K562 (cell line): ENCODE measurements around the gene COX20. TPM values are rescaled to one million over a fixed set of nuclear protein-coding genes. Genes with fewer than 3 reads are reported as not detected.

Source experiments
- ATAC-seq: fragments of 200-7000 bp; cut with Tn5 transposase; 3 replicates; pipeline ENCODE4 v1.9.1; 2020; ENCODE audit warnings: moderate library complexity
- BruUV-seq: library from RNA; stranded (reverse); fragments of 400-500 nt; replicated peaks from 2 replicates; lab custom pipeline; 2021; lab: Mats Ljungman, UMichigan
- CTCF ChIA-PET: fragments of 300-600 bp; formaldehyde crosslinking; extraction: SDS; loops from one replicate; lab custom pipeline; 2021; ENCODE audit warnings: low intra/inter-chr PET ratio; lab: Yijun Ruan, JAX
- POLR2A ChIA-PET: fragments of 300-600, 350-650 bp; sonication (Branson Sonifier 250); formaldehyde crosslinking; extraction: SDS; loops from one replicate; lab custom pipeline; 2021; ENCODE audit warnings: antibody characterized with exemption, inconsistent platforms; lab: Yijun Ruan, JAX
- DNase-seq, 4 experiments: peaks; one replicate each; pipeline versions ENCODE4 v3.0.0 to v3.0.0-alpha.2; 2011 to 2018; ENCODE audit warnings: low spot score in 3 of 4, mixed read lengths in 3 of 4; ENCODE audit errors: extremely low read depth in 1 of 4
- FAIRE-seq: peaks from 2 replicates; lab custom pipeline; 2011; peaks lifted over from hg19 to GRCh38; lab: Jason Lieb, UNC
- H2AFZ ChIP-seq: 2 replicates; pipeline ENCODE4 v1.6.0; 2011; ENCODE audit warnings: low read depth, low read length, control low read depth, inconsistent platforms
- H3K27ac ChIP-seq: fragments of 200-600 bp; 3 replicates; pipeline ENCODE4 v1.8.0; 2011; ENCODE audit warnings: low read depth, mild to moderate bottlenecking, control low read depth, inconsistent platforms, low read length, moderate library complexity, mixed read lengths; ENCODE audit errors: extremely low read depth
- H3K27me3 ChIP-seq, 2 experiments: fragments of 300-600 bp in 1 of 2; 2 replicates in 1 of 2; 3 replicates in 1 of 2; pipeline versions ENCODE4 v1.6.0 to v1.8.0; 2011; ENCODE audit warnings: inconsistent platforms in 2 of 2, low read length in 2 of 2, mild to moderate bottlenecking in 1 of 2, mixed read lengths in 1 of 2, moderate library complexity in 1 of 2; ENCODE audit not compliant: control insufficient read depth in 2 of 2, insufficient read depth in 2 of 2
- H3K36me3 ChIP-seq: fragments of 300-600 bp; 3 replicates; pipeline ENCODE4 v1.8.0; 2011; ENCODE audit warnings: mild to moderate bottlenecking, low read length, inconsistent platforms; ENCODE audit not compliant: control insufficient read depth, insufficient read depth
- H3K4me1 ChIP-seq, 2 experiments: fragments of 200-600 bp in 1 of 2; replicated peaks in 1 of 2; 2 replicates in 1 of 2; 3 replicates in 1 of 2; pipeline versions ENCODE4 v1.5.1 to v1.8.0; 2011; ENCODE audit warnings: inconsistent platforms in 2 of 2, low read length in 2 of 2, mild to moderate bottlenecking in 1 of 2, mixed read lengths in 1 of 2, moderate library complexity in 1 of 2; ENCODE audit not compliant: control insufficient read depth in 2 of 2, insufficient read depth in 2 of 2
- H3K4me2 ChIP-seq: 2 replicates; pipeline ENCODE4 v1.6.1; 2011; ENCODE audit warnings: low read length, control low read depth, inconsistent platforms, mixed read lengths; ENCODE audit not compliant: insufficient read depth
- H3K4me3 ChIP-seq: fragments of 200-600 bp; sonication (generic), shearing (Covaris generic); 2 replicates; pipeline ENCODE4 v1.5.1; 2016; ENCODE audit warnings: control low read depth, inconsistent platforms
- H3K79me2 ChIP-seq: fragments of 200-600 bp; 3 replicates; pipeline ENCODE4 v1.8.0; 2011; ENCODE audit warnings: low read length, inconsistent platforms; ENCODE audit not compliant: control insufficient read depth, insufficient read depth
- H3K9ac ChIP-seq, 2 experiments: 2 replicates each; pipeline versions ENCODE4 v1.6.0 to v1.6.1; 2011; ENCODE audit warnings: low read depth in 2 of 2, low read length in 2 of 2, control low read depth in 1 of 2, inconsistent platforms in 1 of 2, mild to moderate bottlenecking in 1 of 2, mixed read lengths in 1 of 2; ENCODE audit not compliant: insufficient read depth in 1 of 2
- H3K9me1 ChIP-seq: one replicate; pipeline ENCODE4 v1.6.0; 2011; ENCODE audit warnings: inconsistent platforms, mild to moderate bottlenecking, low read length, moderate library complexity; ENCODE audit not compliant: control insufficient read depth, insufficient read depth
- H3K9me3 ChIP-seq: replicated peaks from 2 replicates; pipeline ENCODE4 v1.5.1; 2011; ENCODE audit warnings: low read depth, low read length, inconsistent platforms; ENCODE audit not compliant: control insufficient read depth, insufficient read depth
- H4K20me1 ChIP-seq: replicated peaks from 2 replicates; pipeline ENCODE4 v1.6.1; 2011; ENCODE audit warnings: low read length, inconsistent platforms, mixed read lengths; ENCODE audit not compliant: control insufficient read depth, insufficient read depth
- CREB5 ChIP-seq: fragments of 250-450 bp; sonication (Bioruptor Pico); IDR thresholded peaks from 2 replicates; pipeline ENCODE4 v1.5.0; 2020; ENCODE audit warnings: mild to moderate bottlenecking
- E2F8 ChIP-seq: fragments of 450-650 bp; IDR thresholded peaks from 2 replicates; pipeline ENCODE4 v1.7.1; 2018; ENCODE audit warnings: mild to moderate bottlenecking, low read depth; ENCODE audit not compliant: partially characterized antibody
- GATA2 ChIP-seq: sonication (generic); formaldehyde crosslinking; IDR thresholded peaks from 2 replicates; pipeline ENCODE4 v1.4.0; 2020; ENCODE audit warnings: mild to moderate bottlenecking, missing genetic modification reagents
- HMBOX1 ChIP-seq: sonication (generic); IDR thresholded peaks from 2 replicates; pipeline ENCODE4 v1.6.1; 2016
- HSF4 ChIP-seq: fragments of 250-450 bp; sonication (Bioruptor Pico); IDR thresholded peaks from 2 replicates; pipeline ENCODE4 v2.1.2; 2022; ENCODE audit warnings: mild to moderate bottlenecking, moderate library complexity, borderline replicate concordance
- IRF2 ChIP-seq: sonication (generic); formaldehyde crosslinking; IDR thresholded peaks from 2 replicates; pipeline ENCODE4 v1.8.1; 2022; ENCODE audit warnings: mild to moderate bottlenecking, missing genetic modification reagents
- NELFE ChIP-seq: IDR thresholded peaks from 2 replicates; pipeline ENCODE4 v1.6.1; 2011; ENCODE audit warnings: mild to moderate bottlenecking; ENCODE audit not compliant: insufficient read depth, insufficient read length
- POLR2A ChIP-seq: fragments of 450-650 bp; conservative IDR thresholded peaks from 2 replicates; pipeline ENCODE4 v1.6.1; 2016
- RAD21 ChIP-seq, 2 experiments: fragments of 250-450 bp in 1 of 2; fragments of 450-650 bp in 1 of 2; sonication (Bioruptor Pico) in 1 of 2; formaldehyde crosslinking in 1 of 2; IDR thresholded peaks in 1 of 2; conservative IDR thresholded peaks in 1 of 2; 2 replicates each; pipeline versions ENCODE4 v1.4.0 to v1.8.0; 2020 to 2022; ENCODE audit warnings: mild to moderate bottlenecking in 2 of 2, moderate library complexity in 1 of 2
- SRSF7 ChIP-seq: fragments of 200-400 bp; formaldehyde crosslinking; optimal IDR thresholded peaks from 2 replicates; pipeline ENCODE3; 2017; ENCODE audit warnings: mild to moderate bottlenecking, low read depth, low read length
- SUPT5H ChIP-seq: fragments of 450-650 bp; IDR thresholded peaks from 2 replicates; pipeline ENCODE4 v1.6.1; 2016
- ZBTB26 ChIP-seq: fragments of 450-650 bp; formaldehyde crosslinking; IDR thresholded peaks from 2 replicates; pipeline ENCODE4 v1.4.0; 2022; ENCODE audit warnings: missing genetic modification characterization
- ZEB2 ChIP-seq: fragments of 450-650 bp; IDR thresholded peaks from 2 replicates; pipeline ENCODE4 v1.6.1; 2016
- ZNF197 ChIP-seq: fragments of 200-800 bp; sonication (Bioruptor generic); IDR thresholded peaks from 2 replicates; pipeline ENCODE4 v1.6.1; 2016; ENCODE audit warnings: low read depth, missing genetic modification characterization, missing compliant biosample characterization
- ZNF511 ChIP-seq: sonication (generic); formaldehyde crosslinking; IDR thresholded peaks from 2 replicates; pipeline ENCODE4 v1.8.0; 2022; ENCODE audit warnings: mild to moderate bottlenecking, missing genetic modification reagents
- ZNF668 ChIP-seq: fragments of 250-450 bp; sonication (Bioruptor Pico); IDR thresholded peaks from 2 replicates; pipeline ENCODE4 v1.8.0; 2022; ENCODE audit warnings: mild to moderate bottlenecking, inconsistent platforms
- WGBS: fragments of 100-300 bp; shearing (Covaris generic); methylation state at CpG from one replicate; pipeline ENCODE4 v1.1.6; 2016; ENCODE audit warnings: low coverage, mixed read lengths; ENCODE audit not compliant: insufficient coverage; ENCODE audit errors: missing lambda C conversion rate; 5-methylcytosine and 5-hydroxymethylcytosine counted together
- in situ Hi-C: fragments of 300-500 bp; cut with MboI; formaldehyde crosslinking; loops from 4 replicates; pipeline ENCODE4 v1.15.0; 2018; ENCODE audit warnings: inconsistent platforms, mixed read lengths
- intact Hi-C: fragments of 100-400 bp; cut with micrococcal nuclease; formaldehyde crosslinking; loops from 2 replicates; pipeline ENCODE4 v1.14.2; 2022
- polyA plus RNA-seq, 8 experiments: library from polyadenylated mRNA; depleted of rRNA in 4 of 8; stranded (reverse) in 5 of 8; unstranded in 3 of 8; fragments of >200 nt; fragmentation: Nextera tagmentation in 2 of 8; fragmentation: Illumina TruSeq in 1 of 8; extraction: Ambion mirVana in 2 of 8; extraction: Trizol in 1 of 8; gene quantifications; 2 replicates each; pipeline versions ENCODE4 v1.2.1 to v1.2.3, GENCODE V29; 2011 to 2014; ENCODE audit warnings: inconsistent platforms in 1 of 8, missing spikeins in 1 of 8
- total RNA-seq, 7 experiments: library from RNA; depleted of rRNA in 6 of 7; stranded (reverse); fragments of >200 nt in 6 of 7; fragmentation: Illumina TruSeq in 2 of 7; extraction: Trizol in 2 of 7; gene quantifications; 2 replicates each; pipeline versions ENCODE4 v1.2.1 to v1.2.3, GENCODE V29; 2011 to 2021; ENCODE audit warnings: low replicate concordance in 1 of 7

COX20 gene
- total and polyA plus RNA-seq, 9 of the 15 experiments (the other 6 are each of a cell fraction or from before 2014, with no cell fraction given), result 41.5 to 192 (median 84.3) TPM

- peaks cover 99% of the 10 kb centered on the region for H3K36me3 ChIP-seq
- peak; percentile 3 for ATAC-seq
- H3K27ac ChIP-seq, result peak overlapping the region; percentile 16; the same call in 1 of the 3 replicates
- CTCF ChIA-PET, result no interaction called here
- H2AFZ ChIP-seq, result no peak overlapping the region
- in situ Hi-C loops (no loop called here), intact Hi-C loops (no loop called here)
- no peaks in the 10 kb centered on the region for H4K20me1 ChIP-seq
- POLR2A ChIA-PET, result interaction anchor here (0.9 to 24.0 kb wide), 5 partner anchors 6 to 194 kb away, joined by 3 to 485 read pairs (median 3); partner anchors contain the start of genes COX20 and HNRNPU
- DNase-seq, result no peak
- H3K4me2 ChIP-seq, result no peak overlapping the region
- 81% methylated on average over 1 of the region's 1 CpG for WGBS
- H3K9ac ChIP-seq, result no peak overlapping the region
- H3K4me3 ChIP-seq, result no peak overlapping the region
- peaks cover 38% of the 10 kb centered on the region for H3K79me2 ChIP-seq
- H3K27me3 ChIP-seq, result no peaks in the 10 kb centered on the region
- no peaks in the 10 kb centered on the region for H3K4me1 ChIP-seq
- no TSS peak for BruUV-seq
- no peaks in the 10 kb centered on the region for H3K9me1 ChIP-seq
- H3K9me3 ChIP-seq, result no peaks in the 10 kb centered on the region
- no peak for FAIRE-seq
- TF ChIP-seq CREB5 (CRISPR knock-in tag) (peak; percentile 15; the same call in 1 of the 2 replicates), HSF4 (CRISPR knock-in tag) (no peak), ZNF511 (CRISPR knock-in tag) (no peak), NELFE (no peak), GATA2 (CRISPR knock-in tag) (no peak), SUPT5H (peak; percentile 36), RAD21 (CRISPR knock-in tag; conservative IDR thresholded peaks at IDR 0.05 in 1 of 2, IDR thresholded peaks at IDR 0.05 in 1 of 2) (no peak), HMBOX1 (0 out of 2 replicates have a peak, but pooled peaks have one; percentile 31), ZEB2 (no peak), ZBTB26 (no peak), E2F8 (peak; percentile 15), ZNF668 (CRISPR knock-in tag) (no peak), SRSF7 (no peak), ZNF197 (CRISPR knock-in tag) (no peak), IRF2 (no peak), POLR2A (peak; percentile 58; the same call in 1 of the 2 replicates)
Observed at GRCh38 chr1:244849189-244849866, 13.9 kb downstream of the COX20 start.
